Measurements from ENCODE around the gene BRINP3.
"Not testable (repeated sequence)": the region's sequence is repeated elsewhere in the genome, so short reads cannot be mapped to it uniquely, and the experiment has no call there.

The BRINP3 gene

DNA sequence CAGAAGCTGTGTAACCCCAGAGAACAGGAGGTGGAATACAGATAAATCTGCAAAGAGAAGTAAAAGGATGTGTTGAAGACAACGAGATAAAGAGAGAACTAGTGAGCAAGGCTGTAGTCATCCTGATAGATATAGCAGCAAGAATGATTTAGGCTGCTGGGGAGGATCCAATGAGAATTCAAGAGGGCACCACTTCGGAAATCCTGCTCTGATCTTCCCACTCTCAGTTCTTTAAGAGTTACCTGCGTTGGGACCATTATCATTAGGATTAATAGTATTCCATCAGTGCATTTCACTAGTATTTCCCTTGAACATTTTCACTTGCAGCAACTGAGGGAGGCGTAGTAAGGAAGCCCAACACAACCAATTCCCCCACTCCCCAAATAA lies at the start of gene BRINP3:
TSS of gene BRINP3 (minus strand) at position 103 of the 387 bp plus-strand sequence.
- DNase-seq = no peak

DNA sequence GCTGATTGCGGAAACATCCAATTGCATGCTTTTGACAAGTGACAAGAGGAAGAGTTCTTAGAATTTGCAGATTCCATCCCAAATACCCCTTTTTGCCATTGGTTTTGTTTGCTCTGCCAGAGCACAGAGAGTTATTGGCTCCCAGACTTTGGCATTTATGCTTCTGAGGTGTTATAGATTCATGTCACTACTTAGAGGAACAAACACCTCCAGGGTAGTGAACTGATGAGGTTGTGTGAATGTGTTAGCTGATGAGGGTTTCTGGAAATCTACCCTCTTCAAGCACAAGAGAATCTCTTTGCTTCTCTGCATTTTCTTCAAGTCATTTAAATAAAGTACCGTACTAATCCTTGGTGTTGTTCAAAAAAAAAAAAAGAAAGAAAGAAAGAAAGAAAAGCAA lies 33.9 kb upstream of the BRINP3 start:
- no peak for DNase-seq

DNA sequence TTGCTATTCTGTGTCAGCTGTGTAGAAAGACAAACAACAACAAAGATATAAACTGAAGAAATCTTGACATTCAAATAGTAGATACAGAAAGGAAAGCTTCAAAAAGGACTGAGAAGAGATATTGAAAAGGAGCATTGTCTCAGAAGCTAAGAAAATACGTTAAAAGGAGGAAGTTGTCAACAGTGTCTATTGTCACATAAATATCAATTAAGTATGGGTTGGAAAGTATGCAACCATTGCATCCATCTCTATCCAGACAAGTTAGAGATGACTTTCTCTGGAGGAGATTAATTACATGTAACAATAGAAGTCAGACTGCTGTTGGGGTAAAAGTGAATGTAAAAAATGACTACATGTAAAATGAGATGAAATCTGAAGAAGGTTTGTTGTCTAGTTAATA lies 29.7 kb upstream of the BRINP3 start:
- DNase-seq = no peak

DNA sequence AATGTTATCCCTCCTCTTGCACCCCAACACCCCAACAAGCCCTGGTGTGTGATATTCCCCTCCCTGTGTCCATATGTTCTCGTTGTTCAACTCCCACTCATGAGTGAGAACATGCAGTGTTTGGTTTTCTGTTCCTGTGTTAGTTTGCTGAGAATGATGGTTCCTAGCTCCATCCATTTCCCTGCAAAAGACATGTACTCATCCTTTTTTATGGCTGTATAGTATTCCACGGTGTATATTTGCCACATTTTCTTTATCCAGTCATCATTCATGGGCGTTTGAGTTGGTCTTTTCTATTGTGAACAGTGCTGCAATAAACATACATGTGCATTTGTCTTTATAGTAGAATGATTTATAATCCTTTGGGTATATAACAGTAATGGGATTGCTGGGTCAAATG lies 26.9 kb upstream of the BRINP3 start:
- DNase-seq = not testable (repeated sequence)

DNA sequence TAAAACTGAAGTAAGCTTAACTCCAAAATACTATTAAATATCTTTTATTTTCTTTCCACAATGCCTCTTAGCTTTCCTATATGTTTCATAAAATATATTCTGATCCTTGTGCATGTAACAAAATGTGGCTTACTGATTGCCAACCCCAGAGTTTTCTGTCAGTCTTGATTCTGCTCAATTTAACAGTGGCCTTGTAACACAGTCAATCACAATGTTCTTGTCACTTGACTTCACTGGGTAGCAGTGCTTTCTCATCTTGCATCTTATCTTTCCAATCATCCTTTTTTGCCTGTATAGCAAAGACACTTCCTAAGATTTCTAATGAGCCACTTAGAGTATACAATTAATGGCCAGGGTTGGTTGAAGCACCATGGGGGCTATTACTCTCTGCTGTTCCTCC lies 19.9 kb upstream of the BRINP3 start:
- no peak for DNase-seq

DNA sequence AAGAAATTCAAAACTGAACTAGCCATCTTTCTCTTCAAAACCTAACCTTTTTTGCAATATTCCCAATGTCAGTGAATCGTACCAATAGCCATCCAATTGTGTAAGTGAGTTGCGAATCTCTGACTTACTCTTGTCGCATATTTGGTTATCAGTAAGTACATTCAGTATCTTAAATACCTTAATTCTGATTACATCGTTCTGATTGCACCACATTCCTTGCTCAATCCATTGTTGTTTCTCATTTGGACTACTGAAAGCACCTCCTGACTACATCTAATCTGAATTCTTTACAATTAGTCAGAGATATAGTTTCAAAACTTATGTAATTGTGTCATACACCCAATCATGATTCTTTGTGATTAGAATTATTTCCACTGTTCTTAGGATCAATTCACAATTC lies 16.8 kb upstream of the BRINP3 start:
- DNase-seq = no peak

DNA sequence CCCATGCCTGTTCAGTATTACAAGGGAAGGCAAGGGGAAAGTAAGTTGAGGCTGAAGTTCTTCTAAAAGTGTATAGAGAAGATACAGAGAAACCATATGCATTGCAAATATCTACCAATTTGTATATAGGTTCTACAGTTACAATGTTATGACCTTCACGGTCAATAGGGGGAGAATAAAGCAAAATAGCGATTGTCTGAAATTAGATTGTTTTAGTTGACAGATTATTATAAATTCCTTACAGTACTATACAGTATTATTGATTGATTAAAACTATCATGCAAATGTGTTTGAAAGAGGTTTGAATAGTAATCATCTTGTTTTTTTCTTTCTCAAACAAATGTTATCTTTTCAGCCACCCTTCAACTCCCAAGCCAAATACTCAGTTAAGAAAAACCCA lies 13.7 kb upstream of the BRINP3 start:
- no peak for DNase-seq

DNA sequence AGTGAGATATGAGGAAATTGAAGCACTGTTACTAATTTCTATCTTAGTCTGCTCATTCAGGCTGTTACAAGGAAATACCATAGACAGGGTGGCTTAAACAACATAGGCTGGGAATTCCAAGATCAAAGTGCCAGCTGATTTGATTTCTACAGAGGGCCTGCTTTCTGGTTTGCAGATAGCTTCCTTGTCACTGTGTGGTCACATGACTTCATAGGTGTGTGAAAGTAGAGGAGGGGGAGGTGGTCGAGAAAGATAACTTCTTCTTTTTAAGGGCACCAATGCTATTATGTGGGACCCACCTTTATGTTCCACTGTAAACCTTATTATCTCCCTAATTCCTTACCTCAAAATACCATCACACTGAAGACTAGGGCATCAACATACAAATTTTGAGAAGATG lies 6.4 kb upstream of the BRINP3 start:
- DNase-seq = no peak

DNA sequence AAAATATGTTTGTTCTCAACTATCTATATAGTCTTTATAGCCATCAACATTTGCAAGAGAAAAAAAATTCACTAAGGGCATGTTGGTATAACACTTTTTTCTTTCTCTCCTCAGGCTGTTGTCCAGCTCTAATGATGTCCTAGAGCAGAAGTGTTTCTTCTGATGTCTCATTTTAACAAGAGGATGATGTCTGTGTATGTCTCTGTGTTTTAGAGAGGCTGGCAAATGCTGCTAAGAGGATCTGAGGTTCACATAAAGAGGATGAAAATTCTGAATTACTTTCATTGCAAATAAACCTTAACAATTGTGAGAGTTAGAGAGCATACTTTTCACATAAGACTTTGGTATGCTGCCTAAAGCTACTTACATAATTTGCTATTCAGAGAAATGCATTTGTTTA lies 2.6 kb upstream of the BRINP3 start:
- DNase-seq = no peak

DNA sequence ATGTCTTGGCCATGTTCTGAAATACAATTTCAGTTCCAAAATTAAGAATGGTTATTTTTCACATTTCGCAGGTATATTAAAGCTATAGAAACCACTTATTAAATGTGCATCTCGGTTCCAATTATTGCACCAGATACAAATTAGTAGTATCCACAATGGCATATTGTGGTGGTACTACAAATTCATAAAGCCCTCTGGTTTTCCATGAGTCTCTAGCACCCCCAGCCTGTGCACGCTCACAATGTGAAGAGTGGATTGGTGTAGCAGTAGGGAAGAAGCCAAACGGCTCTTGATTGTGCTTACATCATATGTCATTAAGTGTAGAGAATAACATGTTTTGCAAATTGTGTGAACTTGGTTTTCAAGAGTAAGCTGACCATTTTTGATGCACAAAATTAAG lies 1.9 kb upstream of the BRINP3 start:
- DNase-seq = no peak

DNA sequence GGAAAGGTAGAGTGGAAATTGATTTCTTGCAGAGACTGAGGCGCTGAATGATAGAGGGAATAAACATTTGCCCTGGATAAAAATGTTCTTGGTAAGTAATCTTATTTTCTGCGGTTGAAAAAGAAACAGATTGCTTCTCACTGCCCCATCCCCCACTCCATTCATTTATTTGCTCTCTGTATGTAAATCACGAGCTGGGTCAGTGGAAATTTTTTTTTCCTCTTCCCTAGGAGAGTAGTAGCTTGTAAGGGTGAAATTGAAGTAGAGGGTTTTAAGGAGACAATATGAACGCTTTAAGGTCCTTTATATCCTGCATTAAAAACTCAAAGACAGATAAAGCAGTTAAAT lies 1.4 kb upstream of the BRINP3 start:
- no peak for DNase-seq

DNA sequence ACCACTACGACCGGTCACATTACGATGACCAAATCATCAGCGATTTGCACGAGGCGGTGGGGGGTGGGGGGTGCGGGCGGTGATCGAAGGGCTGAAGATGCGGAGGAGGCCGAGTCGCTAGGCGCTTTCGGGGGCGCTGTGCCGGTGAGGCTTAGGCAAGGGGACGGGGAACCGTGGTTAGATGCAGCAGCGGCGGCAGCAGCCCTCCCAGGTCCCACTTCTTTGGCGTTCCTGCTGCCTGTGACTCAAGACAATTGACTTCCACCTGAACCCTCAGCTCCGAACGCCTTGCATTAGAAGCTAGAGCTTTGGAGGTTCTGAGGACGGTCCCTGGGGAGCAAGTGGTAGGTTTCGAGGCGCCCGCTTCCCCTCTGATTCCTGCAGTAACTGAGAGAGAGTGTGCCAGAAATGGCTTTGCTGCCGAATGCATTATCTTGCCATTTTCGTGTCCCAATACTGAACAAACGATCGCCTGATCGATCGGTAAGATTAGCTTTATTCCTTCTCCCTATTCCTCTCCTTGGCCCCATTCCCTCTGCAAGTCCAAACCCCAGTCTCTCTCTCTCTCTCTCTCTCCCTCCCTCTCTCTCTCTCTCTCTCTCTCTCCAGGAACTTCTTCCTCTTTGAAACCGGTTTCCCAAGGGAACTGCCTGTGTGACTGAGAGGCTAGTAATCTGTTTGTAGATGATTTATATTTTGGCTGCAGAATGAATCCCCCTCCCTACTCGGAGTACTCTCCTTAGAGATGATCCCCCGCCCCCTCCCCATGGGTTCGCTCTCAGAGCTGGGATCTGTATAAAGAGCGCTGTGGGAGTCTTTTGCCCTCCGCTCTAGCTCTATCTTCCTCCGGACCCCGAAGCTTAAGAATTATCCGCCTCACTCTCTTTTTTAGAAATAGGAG lies 735 bp upstream of the BRINP3 start:
- DNase-seq = no peak

DNA sequence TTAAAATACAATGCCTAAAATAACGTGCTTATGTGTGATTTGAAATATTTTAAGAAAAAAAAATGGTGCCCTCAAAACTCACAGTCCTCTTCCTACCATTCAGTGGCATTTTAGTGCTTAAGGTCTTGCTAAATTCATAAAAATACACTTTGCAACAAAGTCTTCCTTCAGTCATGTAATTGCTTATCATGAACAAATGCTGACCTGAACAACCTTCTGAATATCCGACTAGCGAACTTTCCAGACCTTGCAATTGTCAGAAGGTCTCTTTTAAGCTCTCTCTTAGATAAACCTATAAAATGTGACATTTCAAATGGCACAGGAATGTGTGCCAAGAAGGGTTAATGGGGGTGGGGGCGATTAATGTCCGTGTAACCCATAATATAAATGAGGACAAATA lies 858 bp downstream of the BRINP3 start:
- DNase-seq = no peak

DNA sequence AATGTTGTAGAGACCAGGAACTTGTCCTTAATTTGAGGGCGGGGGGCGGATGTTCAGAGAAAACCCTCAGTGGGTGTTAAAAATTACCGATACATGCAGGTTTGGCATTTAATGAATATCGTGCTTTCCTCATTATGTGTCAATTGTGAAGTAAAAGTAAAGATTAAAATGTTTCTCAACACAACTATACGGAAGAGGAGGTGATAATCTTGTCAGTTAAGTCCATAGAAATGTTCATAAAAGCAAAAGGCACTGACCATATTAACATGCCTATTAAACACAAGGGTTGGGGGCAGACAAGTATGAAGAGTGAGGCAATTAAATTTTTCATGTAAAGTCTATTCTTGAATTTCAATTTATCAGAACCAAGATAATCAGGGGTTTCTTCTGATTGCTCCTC lies 1.3 kb downstream of the BRINP3 start:
- no peak for DNase-seq

DNA sequence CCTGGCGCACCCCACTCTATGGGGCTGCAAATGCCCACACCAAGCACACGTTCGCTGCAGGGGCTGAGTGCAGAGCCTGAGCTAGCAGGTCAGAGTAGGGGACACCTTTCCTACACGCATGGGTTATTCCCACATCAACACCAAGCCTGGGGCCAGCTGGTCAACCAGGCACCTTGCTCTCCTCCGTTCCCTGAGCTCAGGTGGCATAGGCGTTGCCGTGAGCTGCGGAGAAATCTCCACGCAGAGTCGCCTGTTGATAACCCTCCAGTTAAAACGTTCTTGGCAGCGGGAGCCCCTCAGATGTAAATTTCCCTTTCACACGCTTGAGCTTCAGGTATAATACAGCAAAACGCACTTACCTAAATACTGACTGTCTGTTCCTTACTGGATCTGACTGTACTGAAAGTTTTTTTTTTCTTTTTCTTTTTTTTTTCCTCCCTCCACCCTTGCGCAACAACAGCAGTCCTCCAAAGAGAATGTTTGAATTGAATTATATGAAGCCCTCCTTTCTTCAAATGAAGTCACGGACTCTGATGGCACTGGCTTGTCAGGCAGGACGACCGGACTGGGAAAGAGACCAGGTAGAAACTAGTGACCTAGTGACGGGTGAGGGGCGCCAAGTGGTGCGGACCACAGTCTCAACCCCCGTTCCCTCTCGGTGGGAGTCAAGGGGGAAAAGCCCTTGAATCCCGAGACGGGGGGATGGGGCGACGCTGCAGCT lies 2.1 kb downstream of the BRINP3 start:
- no peak for DNase-seq

DNA sequence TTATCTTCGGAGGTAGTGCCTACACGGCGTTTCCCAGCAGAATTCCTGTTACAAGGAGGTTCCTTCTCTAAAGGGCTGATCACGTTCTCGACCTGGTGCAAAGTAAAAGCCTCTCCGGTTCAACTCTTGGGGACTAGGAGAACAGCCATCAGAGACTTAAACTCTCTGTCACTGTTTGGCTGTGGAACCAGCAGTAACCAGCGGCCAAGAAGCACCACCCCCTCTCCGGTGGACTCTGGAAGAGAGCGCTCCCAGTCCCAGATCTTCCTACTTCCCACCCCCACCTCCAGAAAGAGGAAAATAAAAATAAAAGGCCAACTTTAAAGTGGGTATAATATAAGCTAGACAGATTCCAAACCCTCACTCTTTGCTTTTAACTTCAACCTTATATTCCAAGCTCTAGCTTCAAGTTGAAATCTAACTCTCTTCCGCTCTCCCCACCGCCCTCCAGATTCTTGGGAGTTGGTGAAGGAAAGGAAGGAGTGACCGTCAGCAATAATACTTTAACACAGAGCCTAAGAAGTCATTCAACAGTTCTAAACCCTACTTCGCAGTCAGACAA lies 2.9 kb downstream of the BRINP3 start:
- DNase-seq = no peak

DNA sequence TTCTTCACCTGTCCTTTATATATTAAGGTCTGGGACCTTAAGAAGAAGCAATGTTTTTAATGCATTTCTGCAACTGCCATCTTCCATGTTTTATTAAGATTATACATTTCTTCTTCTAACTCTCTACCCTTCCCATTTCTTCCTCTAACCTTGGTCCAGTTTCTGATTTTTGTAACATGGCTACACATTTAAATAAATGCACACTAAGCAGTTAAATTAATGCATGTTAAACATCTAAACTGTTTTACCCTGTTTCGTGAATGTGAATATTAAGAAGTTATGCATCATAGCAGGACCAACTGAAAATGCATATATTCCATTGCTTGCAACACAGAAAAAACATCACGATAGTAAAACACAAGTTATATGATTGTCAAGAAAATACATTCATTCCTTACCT lies 3.7 kb downstream of the BRINP3 start:
- no peak for DNase-seq

DNA sequence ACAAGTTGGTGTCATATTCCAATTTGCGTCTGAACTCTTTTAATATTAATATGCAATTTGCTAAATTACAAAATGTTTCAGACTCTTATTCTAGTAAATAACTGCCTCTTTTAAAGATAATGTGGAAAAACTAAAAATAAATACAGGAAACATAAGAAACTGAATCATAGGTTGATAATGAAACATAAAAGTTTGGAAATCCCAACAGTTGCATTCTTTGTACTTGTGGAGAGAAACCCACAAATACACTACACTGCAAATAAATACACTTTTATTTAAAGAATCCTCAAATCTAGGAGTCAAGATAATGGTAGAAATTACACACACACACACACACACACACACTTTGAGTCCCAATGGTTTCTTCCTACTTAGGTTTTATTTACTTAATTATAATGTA lies 5.2 kb downstream of the BRINP3 start:
- no peak for DNase-seq

DNA sequence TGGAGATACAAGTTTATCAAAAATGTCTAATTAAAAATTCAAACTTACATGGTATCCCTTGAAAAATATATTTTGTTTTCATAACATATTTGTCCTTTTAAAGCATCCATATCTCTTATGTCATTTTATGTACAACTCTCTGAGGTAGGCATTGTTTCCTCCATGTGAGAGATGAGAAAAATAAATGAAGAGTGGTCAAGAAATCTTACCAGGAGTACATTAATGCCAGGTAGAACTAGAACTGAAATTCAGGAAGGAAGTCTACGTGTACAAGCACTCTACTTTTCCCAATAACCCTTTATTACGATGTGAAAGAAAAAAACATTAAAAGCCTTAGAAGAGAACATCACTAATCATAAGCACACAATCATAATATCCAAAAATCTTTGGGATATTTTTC lies 5.6 kb downstream of the BRINP3 start:
- no peak for DNase-seq

DNA sequence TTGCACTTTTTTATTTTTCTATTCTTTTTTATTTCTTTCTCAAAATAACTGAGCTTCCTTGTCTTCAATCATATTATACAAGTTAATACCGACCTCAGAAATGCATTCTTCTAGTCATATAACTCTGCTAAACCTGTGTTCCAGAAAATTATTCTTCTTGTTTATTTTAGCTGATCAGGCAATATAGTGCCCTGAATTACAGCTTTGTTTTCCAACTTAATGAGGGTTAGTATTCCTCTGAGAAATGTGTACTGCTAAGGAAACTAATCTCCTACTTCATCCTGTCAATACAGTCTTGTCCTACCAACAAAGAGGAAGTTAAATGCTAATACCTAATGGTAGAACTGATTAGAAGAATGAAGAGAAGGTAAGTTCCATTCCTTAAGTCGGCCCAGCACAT lies 13.0 kb downstream of the BRINP3 start:
- DNase-seq = no peak

DNA sequence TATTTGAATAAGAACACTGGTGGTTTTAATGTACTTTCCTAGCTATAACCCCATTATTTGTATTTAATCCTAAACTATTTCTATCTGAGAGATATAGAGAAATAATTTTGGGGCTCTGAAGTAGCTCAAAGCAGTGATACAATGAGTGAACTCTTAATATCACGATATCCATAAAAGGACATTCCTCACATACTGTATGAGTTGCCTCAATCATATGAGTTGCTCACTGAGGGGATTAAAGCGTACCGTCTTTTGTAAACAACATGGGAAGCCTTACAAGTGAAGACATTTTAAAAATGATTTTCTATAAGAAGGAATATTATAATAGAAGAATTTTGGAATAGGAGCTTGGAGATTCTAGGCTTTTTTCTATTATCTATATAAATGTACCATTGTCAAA lies 21.5 kb downstream of the BRINP3 start:
- no peak for DNase-seq

DNA sequence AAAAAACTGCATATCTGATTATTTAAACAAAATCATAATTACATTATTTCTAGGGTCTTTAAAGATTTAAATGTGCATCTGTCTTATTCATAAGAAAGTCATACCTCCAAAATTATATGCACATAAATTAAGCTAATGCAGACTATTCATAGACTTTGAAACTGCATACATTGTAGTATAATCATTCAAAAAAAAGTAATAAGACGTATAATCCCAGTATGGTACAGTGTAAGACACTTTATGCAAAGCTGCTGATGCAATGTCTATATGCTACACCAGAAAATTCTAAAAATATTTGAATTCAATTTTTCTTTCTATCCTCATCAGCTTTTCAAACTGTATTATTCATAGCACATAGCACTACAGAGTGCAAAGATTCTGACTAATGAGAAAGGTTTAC lies 22.0 kb downstream of the BRINP3 start:
- no peak for DNase-seq

DNA sequence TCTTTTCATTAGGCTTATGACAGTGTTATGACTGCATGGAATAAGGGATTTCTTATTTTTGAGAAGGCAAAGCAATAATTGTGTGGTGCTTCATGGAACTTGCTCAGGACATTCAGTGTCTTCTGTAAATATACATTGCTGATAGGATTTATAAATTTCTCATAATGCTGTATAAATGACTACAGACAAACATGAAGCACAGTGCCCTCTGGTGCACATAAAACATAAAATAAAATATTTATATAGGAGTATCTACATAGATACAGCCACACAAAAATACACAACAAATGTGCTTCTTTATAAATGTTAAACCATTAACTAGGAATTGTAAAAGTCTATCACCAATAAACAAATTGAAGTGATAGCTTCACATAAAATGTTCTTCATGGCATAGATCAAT lies 24.1 kb downstream of the BRINP3 start:
- no peak for DNase-seq

DNA sequence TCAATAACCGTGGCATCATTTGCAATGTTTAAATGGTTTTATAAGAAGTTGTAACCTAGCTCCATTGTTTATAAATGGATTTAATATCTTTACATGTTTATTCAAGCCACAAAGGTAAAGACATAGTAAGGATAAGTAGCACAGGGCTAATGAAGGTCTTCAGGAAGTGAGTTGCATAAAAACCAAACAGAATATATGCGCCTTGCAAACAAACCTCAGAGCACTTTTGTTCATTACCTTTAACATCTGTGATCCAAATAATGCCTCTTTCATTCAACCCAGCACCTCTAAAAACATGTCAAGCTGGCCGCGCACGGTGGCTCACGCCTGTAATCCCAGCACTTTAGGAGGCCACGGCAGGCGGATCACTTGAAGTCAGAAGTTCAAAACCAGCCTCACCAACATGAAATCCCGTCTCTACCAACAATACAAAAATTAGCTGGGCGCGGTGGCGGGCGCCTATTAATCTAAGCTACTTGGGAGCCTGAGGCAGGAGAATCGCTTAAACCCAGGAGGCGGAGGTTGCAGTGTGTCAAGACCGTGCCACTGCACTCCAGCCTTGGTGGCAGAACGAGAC lies 25.3 kb downstream of the BRINP3 start:
- no peak for DNase-seq

All from stimulated activated CD4-positive, alpha-beta T cell treated with anti-CD3 and anti-CD28 coated beads, Interleukin-15, amount 100 ng/mL, for 24 hours (primary cell).